Caco-2 (cell line): ENCODE measurements around the gene DRAP1. TPM values are rescaled to one million over a fixed set of nuclear protein-coding genes. Genes with fewer than 3 reads are reported as not detected.
A peak's percentile ranks its signal among the peaks of the same experiment; 100 is the strongest.
"Not testable (repeated sequence)": the region's sequence is repeated elsewhere in the genome, so short reads cannot be mapped to it uniquely, and the experiment has no call there.

Source experiments
- BruUV-seq: library from RNA; stranded (reverse); fragments of 400-500 nt; replicated peaks from 2 replicates; lab custom pipeline; 2021; lab: Mats Ljungman, UMichigan
- CTCF ChIA-PET: fragments of 300-600 bp; sonication (Branson Sonifier 250); formaldehyde crosslinking; loops from one replicate; lab custom pipeline; 2022; ENCODE audit warnings: antibody characterized with exemption; lab: Charles Lee
- POLR2A ChIA-PET: fragments of 300-600 bp; sonication (Branson Sonifier 250); formaldehyde crosslinking; loops from one replicate; lab custom pipeline; 2022; ENCODE audit warnings: antibody characterized with exemption; lab: Charles Lee
- DNase-seq, 2 experiments: peaks; one replicate each; pipeline versions ENCODE4 v3.0.0 to v3.0.0-alpha.2; 2020 to 2022
- H3K27me3 ChIP-seq: replicated peaks from 2 replicates; pipeline ENCODE4 v1.6.0; 2011; ENCODE audit warnings: low read length; ENCODE audit not compliant: control insufficient read depth, insufficient read depth
- H3K36me3 ChIP-seq: 2 replicates; pipeline ENCODE4 v1.5.1; 2011; ENCODE audit warnings: low read length; ENCODE audit not compliant: control insufficient read depth, insufficient read depth
- H3K4me1 ChIP-seq: fragments of 250-450 bp; sonication (Bioruptor Pico); 2 replicates; pipeline ENCODE4 v1.5.1; 2020; ENCODE audit warnings: mild to moderate bottlenecking
- H3K4me3 ChIP-seq: 2 replicates; pipeline ENCODE4 v1.5.1; 2011; ENCODE audit warnings: low read depth, mild to moderate bottlenecking, control low read depth, low read length
- H3K9me3 ChIP-seq: fragments of 250-450 bp; sonication (Bioruptor Pico); 2 replicates; pipeline ENCODE4 v1.5.1; 2020; ENCODE audit warnings: mild to moderate bottlenecking, moderate library complexity
- H3K27ac Mint-ChIP-seq: one replicate; pipeline ENCODE4 v1.8.0; 2022; ENCODE audit warnings: mixed read lengths; ENCODE audit not compliant: unreplicated experiment
- H3K27me3 Mint-ChIP-seq: one replicate; pipeline ENCODE4 v1.8.0; 2022; ENCODE audit warnings: mixed read lengths; ENCODE audit not compliant: insufficient read depth, unreplicated experiment
- H3K36me3 Mint-ChIP-seq: one replicate; pipeline ENCODE4 v1.8.0; 2022; ENCODE audit warnings: mild to moderate bottlenecking, mixed read lengths; ENCODE audit not compliant: insufficient read depth, unreplicated experiment
- H3K4me1 Mint-ChIP-seq: one replicate; pipeline ENCODE4 v1.8.0; 2022; ENCODE audit warnings: low read depth, mixed read lengths; ENCODE audit not compliant: unreplicated experiment
- H3K4me3 Mint-ChIP-seq: one replicate; pipeline ENCODE4 v1.8.0; 2022; ENCODE audit warnings: mild to moderate bottlenecking, moderate library complexity, mixed read lengths; ENCODE audit not compliant: unreplicated experiment
- H3K9me3 Mint-ChIP-seq: one replicate; pipeline ENCODE4 v1.8.0; 2022; ENCODE audit warnings: mixed read lengths; ENCODE audit not compliant: unreplicated experiment
- CTCF ChIP-seq, 2 experiments: fragments of 200-600 bp in 1 of 2; IDR thresholded peaks; 1 replicate in 1 of 2; 2 replicates in 1 of 2; pipeline versions ENCODE4 v1.5.1 to v1.8.0; 2011 to 2022; ENCODE audit warnings: antibody characterized with exemption in 1 of 2, control low read depth in 1 of 2, inconsistent platforms in 1 of 2, low read depth in 1 of 2, low read length in 1 of 2, mild to moderate bottlenecking in 1 of 2, moderate library complexity in 1 of 2; ENCODE audit not compliant: insufficient read depth in 1 of 2, severe bottlenecking in 1 of 2, unreplicated experiment in 1 of 2
- intact Hi-C: fragments of 100-400 bp; cut with micrococcal nuclease; formaldehyde crosslinking; loops from one replicate; pipeline ENCODE4 v1.10.0; 2022; ENCODE audit not compliant: unreplicated experiment
- total RNA-seq: library from RNA; stranded (reverse); gene quantifications from 2 replicates; pipeline ENCODE4 v1.2.3, GENCODE V29; 2022

DRAP1 gene
- total RNA-seq, 1 experiment from 2014 or later = 91.0 TPM

DNA sequence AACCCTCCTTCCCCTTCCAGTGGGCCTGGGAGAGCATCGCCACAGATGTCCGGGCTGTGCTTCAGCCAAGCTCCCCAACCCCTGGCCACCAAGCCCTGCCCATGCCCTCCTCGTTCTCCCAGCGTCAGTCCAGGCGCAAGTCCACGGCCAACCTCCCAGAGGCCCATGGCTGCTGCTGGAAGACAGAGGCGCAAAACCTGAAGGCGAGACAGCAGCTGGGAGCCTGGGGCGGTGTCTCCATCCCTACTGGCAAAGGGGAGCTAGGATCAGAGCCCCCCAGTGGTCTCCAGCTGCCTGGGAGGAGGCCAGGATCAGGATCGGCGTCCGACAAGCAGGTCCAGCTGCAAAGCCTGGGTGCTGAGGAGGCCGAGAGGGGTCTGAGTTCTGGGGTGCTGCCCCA is 27.9 kb downstream of the DRAP1 start:
- no peak overlapping the region for H3K4me3 ChIP-seq
- no peaks in the 10 kb centered on the region for H3K27me3 ChIP-seq
- no peak overlapping the region for H3K4me3 Mint-ChIP-seq
- H3K4me1 ChIP-seq = peaks cover 6% of the 10 kb centered on the region
- no peaks in the 10 kb centered on the region for H3K9me3 Mint-ChIP-seq
- ChIA-PET POLR2A (no interaction called here), CTCF (interaction anchor here (0.6 kb wide), 1 partner anchor 932 kb away, joined by 3 read pairs; no protein-coding TSS in a partner anchor)
- peaks cover 3% of the 10 kb centered on the region for H3K4me1 Mint-ChIP-seq
- DNase-seq = no peak
- intact Hi-C loops = no loop called here
- TF ChIP-seq CTCF (IDR thresholded peaks at IDR 0.05; ENCODE audit: insufficient read depth in 1 of 2, low read depth in 1 of 2, low read length in 1 of 2, severe bottlenecking in 1 of 2, unreplicated experiment in 1 of 2) = no peak
- H3K9me3 ChIP-seq = no peaks in the 10 kb centered on the region
- H3K36me3 ChIP-seq = no peaks in the 10 kb centered on the region
- H3K27ac Mint-ChIP-seq = no peak overlapping the region
- no peaks in the 10 kb centered on the region for H3K27me3 Mint-ChIP-seq
- BruUV-seq = no TSS peak
- H3K36me3 Mint-ChIP-seq = no peaks in the 10 kb centered on the region

DNA sequence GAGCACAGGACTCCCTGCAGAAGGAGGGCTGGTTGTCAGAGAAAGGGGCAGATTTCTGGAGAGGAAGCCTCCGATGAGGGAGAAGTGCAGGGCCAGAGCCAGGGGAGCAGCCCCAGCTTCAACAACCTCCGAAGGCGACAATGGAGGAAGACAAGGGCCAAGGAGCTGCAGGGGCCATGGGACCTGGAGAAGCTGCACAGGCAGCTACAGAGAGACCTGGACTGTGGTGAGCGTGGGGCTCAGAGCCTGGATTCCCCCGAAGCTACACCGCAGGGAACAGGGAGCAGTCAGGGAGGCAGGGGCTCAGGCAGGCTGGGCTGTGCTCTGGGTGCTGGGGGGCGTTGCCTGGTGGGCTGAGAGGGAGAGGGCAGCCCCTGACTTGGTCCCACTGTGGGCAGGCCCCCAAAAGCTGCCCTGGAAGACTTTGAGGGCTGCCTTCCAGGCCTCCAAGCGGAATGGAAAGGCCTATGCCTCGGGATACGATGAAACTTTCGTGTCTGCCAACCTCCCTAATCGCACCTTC is 28.4 kb downstream of the DRAP1 start:
- H3K27me3 Mint-ChIP-seq = no peaks in the 10 kb centered on the region
- H3K4me3 ChIP-seq = no peak overlapping the region
- H3K9me3 ChIP-seq = no peaks in the 10 kb centered on the region
- ChIA-PET CTCF (interaction anchor here (0.6 kb wide), 1 partner anchor 933 kb away, joined by 3 read pairs; no protein-coding TSS in a partner anchor), POLR2A (no interaction called here)
- H3K4me1 Mint-ChIP-seq = peaks cover 6% of the 10 kb centered on the region
- no peak for DNase-seq
- intact Hi-C loops = no loop called here
- peaks cover 12% of the 10 kb centered on the region for H3K4me1 ChIP-seq
- H3K27me3 ChIP-seq = no peaks in the 10 kb centered on the region
- no peak overlapping the region for H3K27ac Mint-ChIP-seq
- no peaks in the 10 kb centered on the region for H3K36me3 Mint-ChIP-seq
- no peaks in the 10 kb centered on the region for H3K9me3 Mint-ChIP-seq
- no peak for TF ChIP-seq CTCF (IDR thresholded peaks at IDR 0.05; ENCODE audit: insufficient read depth in 1 of 2, low read depth in 1 of 2, low read length in 1 of 2, severe bottlenecking in 1 of 2, unreplicated experiment in 1 of 2)
- H3K36me3 ChIP-seq = no peaks in the 10 kb centered on the region
- no TSS peak for BruUV-seq
- H3K4me3 Mint-ChIP-seq = no peak overlapping the region

- H3K27me3 ChIP-seq, H3K4me3 Mint-ChIP-seq, DNase-seq, H3K4me1 Mint-ChIP-seq, H3K9me3 ChIP-seq, H3K27ac Mint-ChIP-seq, CTCF ChIA-PET, H3K27me3 Mint-ChIP-seq, H3K36me3 ChIP-seq, H3K36me3 Mint-ChIP-seq, H3K4me3 ChIP-seq, intact Hi-C loops, BruUV-seq, H3K9me3 Mint-ChIP-seq: not testable (repeated sequence)
- H3K4me1 ChIP-seq = peaks cover 18% of the 10 kb centered on the region
- POLR2A ChIA-PET = interaction anchor here (0.7 kb wide), 1 partner anchor 89 kb away, joined by 5 read pairs; no protein-coding TSS in a partner anchor
Observed at GRCh38 chr11:65950711-65951110, 31.5 kb downstream of the DRAP1 start.

- H3K27me3 Mint-ChIP-seq, H3K9me3 ChIP-seq, H3K36me3 ChIP-seq, DNase-seq, BruUV-seq, H3K36me3 Mint-ChIP-seq, POLR2A ChIA-PET, H3K4me3 ChIP-seq, H3K9me3 Mint-ChIP-seq, H3K4me1 Mint-ChIP-seq, H3K27me3 ChIP-seq: not testable (repeated sequence)
- CTCF ChIA-PET = interaction anchor here (0.6 to 1.2 kb wide), 2 partner anchors 92 to 1108 kb away, joined by 3 read pairs; no protein-coding TSS in a partner anchor
- Mint-ChIP-seq H3K27ac (peak overlapping the region; percentile 15), H3K4me3 (peak overlapping the region; percentile 23)
- intact Hi-C loops = loop anchor here (1.0 kb wide), 1 partner anchor 10 kb away; the partner anchor contains the start of gene SART1
- H3K4me1 ChIP-seq = peaks cover 21% of the 10 kb centered on the region
Observed at GRCh38 chr11:65951641-65952040, 32.4 kb downstream of the DRAP1 start.
